GM12875 (cell line): Measurements from ENCODE around the gene EFNB1.

Experiments used
- H3K4me3 ChIP-seq: one replicate; pipeline ENCODE4 v1.5.1; 2011; ENCODE audit warnings: low read depth, low read length, control low read depth
- CTCF ChIP-seq: IDR thresholded peaks from 2 replicates; pipeline ENCODE4 v1.5.1; 2011; ENCODE audit warnings: low read depth, mild to moderate bottlenecking, control low read depth, inconsistent platforms, low read length, moderate library complexity, borderline replicate concordance; ENCODE audit not compliant: insufficient read depth

The EFNB1 gene

GRCh38 chrX:68846536-68846935, 17.7 kb downstream of the EFNB1 start:
- no peak overlapping the region for H3K4me3 ChIP-seq
- no peak for TF ChIP-seq CTCF

GRCh38 chrX:68847172-68847571, 18.4 kb downstream of the EFNB1 start:
- H3K4me3 ChIP-seq: no peak overlapping the region
- TF ChIP-seq CTCF: no peak

GRCh38 chrX:68848189-68848940, 19.5 kb downstream of the EFNB1 start:
- no peak for TF ChIP-seq CTCF
- no peak overlapping the region for H3K4me3 ChIP-seq

GRCh38 chrX:68851082-68851481, 22.3 kb downstream of the EFNB1 start:
- H3K4me3 ChIP-seq: no peak overlapping the region
- no peak for TF ChIP-seq CTCF

- TF ChIP-seq CTCF: no peak
- H3K4me3 ChIP-seq: no peak overlapping the region
These were observed 23.2 kb downstream of the EFNB1 start for GRCh38 chrX:68852046-68852445.

- no peak for TF ChIP-seq CTCF
- no peak overlapping the region for H3K4me3 ChIP-seq
These were observed 24.9 kb downstream of the EFNB1 start for GRCh38 chrX:68853665-68854251.

GRCh38 chrX:68865300-68865699, 36.5 kb downstream of the EFNB1 start:
- no peak overlapping the region for H3K4me3 ChIP-seq
- no peak for TF ChIP-seq CTCF
